ENCODE measurements around the gene CDC45.

- TF ChIP-seq, protein P1, sequence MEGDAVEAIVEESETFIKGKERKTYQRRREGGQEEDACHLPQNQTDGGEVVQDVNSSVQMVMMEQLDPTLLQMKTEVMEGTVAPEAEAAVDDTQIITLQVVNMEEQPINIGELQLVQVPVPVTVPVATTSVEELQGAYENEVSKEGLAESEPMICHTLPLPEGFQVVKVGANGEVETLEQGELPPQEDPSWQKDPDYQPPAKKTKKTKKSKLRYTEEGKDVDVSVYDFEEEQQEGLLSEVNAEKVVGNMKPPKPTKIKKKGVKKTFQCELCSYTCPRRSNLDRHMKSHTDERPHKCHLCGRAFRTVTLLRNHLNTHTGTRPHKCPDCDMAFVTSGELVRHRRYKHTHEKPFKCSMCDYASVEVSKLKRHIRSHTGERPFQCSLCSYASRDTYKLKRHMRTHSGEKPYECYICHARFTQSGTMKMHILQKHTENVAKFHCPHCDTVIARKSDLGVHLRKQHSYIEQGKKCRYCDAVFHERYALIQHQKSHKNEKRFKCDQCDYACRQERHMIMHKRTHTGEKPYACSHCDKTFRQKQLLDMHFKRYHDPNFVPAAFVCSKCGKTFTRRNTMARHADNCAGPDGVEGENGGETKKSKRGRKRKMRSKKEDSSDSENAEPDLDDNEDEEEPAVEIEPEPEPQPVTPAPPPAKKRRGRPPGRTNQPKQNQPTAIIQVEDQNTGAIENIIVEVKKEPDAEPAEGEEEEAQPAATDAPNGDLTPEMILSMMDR (conservative IDR thresholded peaks at IDR 0.05): no peak
- TF ChIP-seq EZH2 (IDR thresholded peaks at IDR 0.05; ENCODE audit: low read depth): no peak
Observed at GRCh38 chr22:19555651-19556050, 75.9 kb downstream of the CDC45 start.
